Astrocyte (in vitro differentiated cells and primary cell): Measurements from ENCODE around the gene ZGPAT.

ENCODE experiments used
- EZH2 ChIP-seq: IDR thresholded peaks from 2 replicates; pipeline ENCODE4 v1.6.1; 2012; ENCODE audit warnings: mild to moderate bottlenecking, low read length, inconsistent platforms; ENCODE audit not compliant: insufficient read depth
- TF ChIP-seq, protein P1 (sequence below): IDR thresholded peaks from 2 replicates; pipeline ENCODE4 v1.5.1; 2011; ENCODE audit warnings: low read depth, mild to moderate bottlenecking, inconsistent platforms, low read length, moderate library complexity; ENCODE audit not compliant: insufficient read depth

DNA sequence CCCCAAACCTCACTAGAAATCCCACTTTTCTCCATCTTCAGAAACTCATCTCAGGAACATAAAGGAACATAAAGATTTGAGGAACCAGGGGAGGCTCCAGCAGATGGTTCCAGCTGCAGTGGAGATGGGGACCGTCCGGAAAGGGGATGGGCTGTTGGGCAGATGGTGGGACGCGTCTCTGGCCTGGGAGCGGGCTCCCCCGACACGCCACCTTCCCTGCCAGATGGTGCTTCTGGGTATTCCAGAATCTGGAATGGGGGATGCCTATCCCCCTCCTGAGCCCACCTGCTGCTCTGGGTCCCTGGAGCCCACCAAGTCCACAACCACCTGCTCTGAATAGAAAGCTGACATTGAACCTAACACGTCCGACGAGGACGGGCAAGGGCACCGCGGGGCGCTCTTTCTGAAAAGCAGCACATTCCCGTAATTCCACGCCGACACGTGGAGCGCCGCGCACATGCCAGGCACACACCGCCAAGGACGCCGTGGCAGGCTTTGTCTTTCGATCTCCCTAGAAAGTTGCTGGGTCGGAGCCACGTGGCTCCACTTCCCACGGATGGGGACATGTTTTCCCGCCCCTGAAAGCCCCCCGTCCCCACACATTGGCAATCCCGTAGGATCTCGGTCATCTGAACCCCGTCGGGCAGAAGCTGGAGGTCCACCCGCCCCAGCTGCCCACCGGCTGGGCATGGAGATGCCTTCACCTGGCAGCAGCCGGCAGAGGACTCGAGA, 59.0 kb downstream of the ZGPAT start:
- TF ChIP-seq, protein P1, sequence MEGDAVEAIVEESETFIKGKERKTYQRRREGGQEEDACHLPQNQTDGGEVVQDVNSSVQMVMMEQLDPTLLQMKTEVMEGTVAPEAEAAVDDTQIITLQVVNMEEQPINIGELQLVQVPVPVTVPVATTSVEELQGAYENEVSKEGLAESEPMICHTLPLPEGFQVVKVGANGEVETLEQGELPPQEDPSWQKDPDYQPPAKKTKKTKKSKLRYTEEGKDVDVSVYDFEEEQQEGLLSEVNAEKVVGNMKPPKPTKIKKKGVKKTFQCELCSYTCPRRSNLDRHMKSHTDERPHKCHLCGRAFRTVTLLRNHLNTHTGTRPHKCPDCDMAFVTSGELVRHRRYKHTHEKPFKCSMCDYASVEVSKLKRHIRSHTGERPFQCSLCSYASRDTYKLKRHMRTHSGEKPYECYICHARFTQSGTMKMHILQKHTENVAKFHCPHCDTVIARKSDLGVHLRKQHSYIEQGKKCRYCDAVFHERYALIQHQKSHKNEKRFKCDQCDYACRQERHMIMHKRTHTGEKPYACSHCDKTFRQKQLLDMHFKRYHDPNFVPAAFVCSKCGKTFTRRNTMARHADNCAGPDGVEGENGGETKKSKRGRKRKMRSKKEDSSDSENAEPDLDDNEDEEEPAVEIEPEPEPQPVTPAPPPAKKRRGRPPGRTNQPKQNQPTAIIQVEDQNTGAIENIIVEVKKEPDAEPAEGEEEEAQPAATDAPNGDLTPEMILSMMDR = no peak
- no peak for TF ChIP-seq EZH2
